GM12864 (cell line): ENCODE measurements around the gene ZNF766.
"Not testable (repeated sequence)": the region's sequence is repeated elsewhere in the genome, so short reads cannot be mapped to it uniquely, and the experiment has no call there.

Experiments used
- DNase-seq: peaks from one replicate; pipeline ENCODE4 v3.0.0-alpha.2; 2011; ENCODE audit warnings: low read depth
- H3K4me3 ChIP-seq: 2 replicates; pipeline ENCODE4 v1.5.1; 2011; ENCODE audit warnings: mild to moderate bottlenecking, low read depth, low read length, control low read depth
- CTCF ChIP-seq: IDR thresholded peaks from 2 replicates; pipeline ENCODE4 v1.5.1; 2011; ENCODE audit warnings: low read depth, mild to moderate bottlenecking, moderate library complexity, low read length, control low read depth, inconsistent platforms; ENCODE audit errors: missing control alignments

The ZNF766 gene

GRCh38 chr19:52237197-52237596, 32.2 kb upstream of the ZNF766 start:
- no peak for TF ChIP-seq CTCF
- DNase-seq, result no peak
- H3K4me3 ChIP-seq, result no peak overlapping the region

- H3K4me3 ChIP-seq, result no peak overlapping the region
- peak; percentile 82 for TF ChIP-seq CTCF
- peak; percentile 22 for DNase-seq
Measured at GRCh38 chr19:52237771-52238400, 31.5 kb upstream of the ZNF766 start.

- no peak for DNase-seq
- no peak overlapping the region for H3K4me3 ChIP-seq
- TF ChIP-seq CTCF, result no peak
Measured at GRCh38 chr19:52244021-52244420, 25.4 kb upstream of the ZNF766 start.

- TF ChIP-seq CTCF, result no peak
- no peak overlapping the region for H3K4me3 ChIP-seq
- DNase-seq, result no peak
Measured at GRCh38 chr19:52248241-52248640, 21.1 kb upstream of the ZNF766 start.

GRCh38 chr19:52258426-52258825, 11.0 kb upstream of the ZNF766 start:
- H3K4me3 ChIP-seq, result no peak overlapping the region
- no peak for DNase-seq
- TF ChIP-seq CTCF, result no peak

- not testable (repeated sequence) for DNase-seq, H3K4me3 ChIP-seq
Measured at GRCh38 chr19:52265556-52265955, 3.8 kb upstream of the ZNF766 start.

GRCh38 chr19:52270266-52270885, 989 bp downstream of the ZNF766 start:
- peak overlapping the region; percentile 91 for H3K4me3 ChIP-seq
- TF ChIP-seq CTCF, result no peak
- no peak for DNase-seq
